Fibroblast of lung (primary cell): ENCODE results near the gene HOXD4. TPM values are rescaled to one million over a fixed set of nuclear protein-coding genes. Genes with fewer than 3 reads are reported as not detected.

Experiments
- DNase-seq, 2 donors: peaks; one replicate each; pipeline versions ENCODE4 v3.0.0 to v3.0.0-alpha.2; 2010; ENCODE audit warnings: low read depth in 2 of 2
- H2AFZ ChIP-seq: 2 replicates; pipeline ENCODE4 v1.5.1; 2012; ENCODE audit warnings: low read length, control low read depth, inconsistent platforms
- H3K27ac ChIP-seq: 2 replicates; pipeline ENCODE4 v1.5.1; 2011; ENCODE audit warnings: low read length, control low read depth; ENCODE audit not compliant: insufficient read depth
- H3K27me3 ChIP-seq: 2 replicates; pipeline ENCODE4 v1.5.1; 2011; ENCODE audit warnings: mild to moderate bottlenecking, low read length; ENCODE audit not compliant: control insufficient read depth, insufficient read depth
- H3K36me3 ChIP-seq: 2 replicates; pipeline ENCODE4 v1.5.1; 2011; ENCODE audit warnings: low read length; ENCODE audit not compliant: control insufficient read depth, insufficient read depth
- H3K4me1 ChIP-seq: 2 replicates; pipeline ENCODE4 v1.5.1; 2011; ENCODE audit warnings: low read length; ENCODE audit not compliant: control insufficient read depth, insufficient read depth; ENCODE audit errors: extremely low read depth
- H3K4me2 ChIP-seq: 2 replicates; pipeline ENCODE4 v1.5.1; 2011; ENCODE audit warnings: low read length, control low read depth; ENCODE audit not compliant: insufficient read depth; ENCODE audit errors: extremely low read depth
- H3K4me3 ChIP-seq, 4 experiments: fragments of 200-600 bp in 1 of 4; sonication (generic) in 1 of 4; replicated peaks in 1 of 4; 2 replicates each; pipeline ENCODE4 v1.5.1; 2011 to 2016; ENCODE audit warnings: low read length in 4 of 4, low read depth in 3 of 4, mild to moderate bottlenecking in 3 of 4, control low read depth in 2 of 4, inconsistent platforms in 1 of 4, mixed read lengths in 1 of 4; ENCODE audit not compliant: insufficient read depth in 1 of 4; ENCODE audit errors: control extremely low read depth in 1 of 4
- H3K79me2 ChIP-seq: 2 replicates; pipeline ENCODE4 v1.5.1; 2012; ENCODE audit warnings: mild to moderate bottlenecking, low read length, inconsistent platforms; ENCODE audit not compliant: control insufficient read depth, insufficient read depth
- H3K9ac ChIP-seq: 2 replicates; pipeline ENCODE4 v1.5.1; 2011; ENCODE audit warnings: mild to moderate bottlenecking, low read length, control low read depth; ENCODE audit not compliant: insufficient read depth
- H3K9me3 ChIP-seq: 2 replicates; pipeline ENCODE4 v1.5.1; 2012; ENCODE audit warnings: low read depth, low read length; ENCODE audit not compliant: control insufficient read depth, insufficient read depth
- H4K20me1 ChIP-seq: 2 replicates; pipeline ENCODE4 v1.5.1; 2011; ENCODE audit warnings: low read length; ENCODE audit not compliant: control insufficient read depth, insufficient read depth; ENCODE audit errors: extremely low read depth
- CTCF ChIP-seq, 2 donors: IDR thresholded peaks in 1 of 2; conservative IDR thresholded peaks in 1 of 2; 1 replicate in 1 of 2; 2 replicates in 1 of 2; pipeline ENCODE4 v1.5.1; 2011 to 2012; ENCODE audit warnings: low read length in 2 of 2, control low read depth in 1 of 2, inconsistent platforms in 1 of 2, low read depth in 1 of 2, mild to moderate bottlenecking in 1 of 2
- EZH2 ChIP-seq: IDR thresholded peaks from 2 replicates; pipeline ENCODE4 v1.5.1; 2012; ENCODE audit warnings: low read length, control low read depth, mild to moderate bottlenecking; ENCODE audit errors: missing control alignments
- polyA plus RNA-seq, 2 donors: library from polyadenylated mRNA; depleted of rRNA in 1 of 2; stranded (reverse) in 1 of 2; unstranded in 1 of 2; fragments of >200 nt; gene quantifications; 2 replicates each; pipeline ENCODE4 v1.2.1, GENCODE V29; 2011 to 2012; ENCODE audit warnings: missing spikeins in 1 of 2
- total RNA-seq: library from RNA; depleted of rRNA; stranded (reverse); fragments of >200 nt; gene quantifications from 2 replicates; pipeline ENCODE4 v1.2.1, GENCODE V29; 2014

Gene HOXD4
- total and polyA plus RNA-seq, 2 donors (not counting 1 experiment from before 2014, with no cell fraction given), result not detected

DNA sequence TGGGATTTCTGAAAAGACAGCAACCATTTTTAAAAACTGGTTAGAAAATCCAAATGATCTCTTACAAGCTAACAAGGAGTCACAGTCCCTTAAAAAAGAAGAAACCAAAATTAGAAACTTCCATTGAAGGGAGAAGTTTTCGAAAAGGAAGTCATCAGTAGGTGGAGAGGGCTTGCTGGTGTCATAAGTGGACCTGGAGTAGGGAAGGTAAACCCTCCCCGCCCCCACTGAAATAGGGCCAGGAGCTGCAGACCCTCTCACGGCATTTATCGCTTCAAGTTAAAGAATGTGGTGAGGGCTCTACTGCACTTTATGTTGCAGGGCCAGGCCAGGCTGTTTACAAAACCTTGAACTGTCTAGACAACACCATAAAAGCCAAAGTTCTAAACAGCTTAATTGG lies 41.4 kb upstream of the HOXD4 start:
- Histone ChIP-seq H3K4me1 (no peaks in the 10 kb centered on the region), H3K9ac (no peak overlapping the region), H3K9me3 (no peaks in the 10 kb centered on the region), H3K4me2 (no peak overlapping the region), H3K79me2 (no peaks in the 10 kb centered on the region), H3K36me3 (no peaks in the 10 kb centered on the region), H3K4me3 (no peak overlapping the region), H4K20me1 (no peaks in the 10 kb centered on the region), H3K27me3 (peaks cover 75% of the 10 kb centered on the region), H3K27ac (no peak overlapping the region), H2AFZ (no peak overlapping the region)
- DNase-seq, result no peak
- TF ChIP-seq EZH2 (no peak), CTCF (conservative IDR thresholded peaks at IDR 0.05 in 1 of 2, IDR thresholded peaks at IDR 0.05 in 1 of 2; ENCODE audit: low read depth in 1 of 2, low read length in 2 of 2) (no peak)

DNA sequence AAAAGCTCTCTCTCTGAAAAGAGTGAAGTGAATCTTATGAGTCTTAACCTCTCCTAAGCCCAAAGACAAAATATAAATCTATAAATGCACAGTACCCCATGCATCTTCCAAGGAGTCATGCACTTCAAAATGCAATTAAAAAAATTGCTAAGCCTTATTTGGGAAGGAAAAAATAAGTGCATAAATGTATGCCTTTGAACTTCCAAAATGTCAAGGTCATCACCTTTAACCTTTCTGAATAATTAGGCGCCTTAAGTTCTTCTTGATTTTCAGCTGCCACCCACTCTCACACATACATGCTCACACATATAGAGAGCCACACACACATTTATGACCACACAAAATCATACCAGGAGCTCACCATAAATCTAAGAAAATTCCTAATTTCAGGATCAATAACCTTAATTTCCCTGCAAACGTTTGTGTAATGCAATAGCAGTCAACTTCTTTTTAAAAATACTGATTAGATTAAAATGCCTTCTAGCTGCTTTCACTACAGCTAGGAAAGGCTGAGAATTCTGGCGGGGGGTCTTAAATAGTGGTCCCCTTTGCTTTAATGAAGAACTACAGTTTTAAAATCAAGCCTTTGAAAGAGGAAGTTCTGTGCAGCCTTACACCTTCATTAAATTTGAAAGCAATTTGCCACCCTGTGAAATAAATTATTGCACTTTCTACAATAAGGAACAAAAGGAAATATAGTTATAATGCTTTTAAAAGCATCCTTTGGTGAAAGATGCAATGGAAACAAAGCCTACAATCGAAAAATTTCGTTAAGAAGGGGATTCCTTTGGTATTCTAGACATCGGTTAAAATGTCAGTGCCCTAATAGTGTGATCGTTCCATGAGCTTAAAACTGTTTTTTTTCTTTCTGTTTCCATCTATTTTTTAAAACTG lies 40.7 kb upstream of the HOXD4 start:
- no peak overlapping the region for H3K4me2 ChIP-seq
- H3K36me3 ChIP-seq, result no peaks in the 10 kb centered on the region
- no peak overlapping the region for H3K27ac ChIP-seq
- no peaks in the 10 kb centered on the region for H3K9me3 ChIP-seq
- no peaks in the 10 kb centered on the region for H3K4me1 ChIP-seq
- H3K9ac ChIP-seq, result no peak overlapping the region
- H2AFZ ChIP-seq, result no peak overlapping the region
- no peaks in the 10 kb centered on the region for H4K20me1 ChIP-seq
- no peaks in the 10 kb centered on the region for H3K79me2 ChIP-seq
- H3K27me3 ChIP-seq, result peaks cover 74% of the 10 kb centered on the region
- no peak for TF ChIP-seq CTCF (conservative IDR thresholded peaks at IDR 0.05 in 1 of 2, IDR thresholded peaks at IDR 0.05 in 1 of 2; ENCODE audit: low read depth in 1 of 2, low read length in 2 of 2)
- TF ChIP-seq EZH2, result peak; percentile 35
- H3K4me3 ChIP-seq, result no peak overlapping the region
- no peak for DNase-seq

DNA sequence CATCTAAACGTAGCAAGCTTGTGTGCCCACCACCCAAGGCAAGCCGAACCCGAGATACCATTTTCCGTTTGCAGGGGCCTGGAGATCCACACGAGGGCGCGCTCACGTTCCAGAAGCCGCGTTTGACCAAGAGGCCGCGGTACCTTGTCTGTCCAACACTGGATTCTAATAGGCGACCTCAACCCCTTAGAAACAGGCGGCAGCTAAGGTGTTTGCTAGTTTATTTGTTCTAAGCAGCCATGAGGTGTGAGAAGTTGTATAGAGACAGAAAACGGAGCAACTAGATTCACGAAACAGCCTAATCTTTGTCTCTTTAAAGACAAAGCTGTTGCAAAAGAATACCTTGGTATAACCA lies 40.1 kb upstream of the HOXD4 start:
- Histone ChIP-seq H3K36me3 (no peaks in the 10 kb centered on the region), H3K4me2 (no peak overlapping the region), H3K9ac (no peak overlapping the region), H3K9me3 (no peaks in the 10 kb centered on the region), H3K27ac (no peak overlapping the region), H4K20me1 (no peaks in the 10 kb centered on the region), H3K79me2 (no peaks in the 10 kb centered on the region), H3K27me3 (peaks cover 74% of the 10 kb centered on the region), H3K4me1 (no peaks in the 10 kb centered on the region), H3K4me3 (no peak overlapping the region), H2AFZ (no peak overlapping the region)
- TF ChIP-seq CTCF (conservative IDR thresholded peaks at IDR 0.05 in 1 of 2, IDR thresholded peaks at IDR 0.05 in 1 of 2; ENCODE audit: low read depth in 1 of 2, low read length in 2 of 2) (peak; percentile 49 to 62), EZH2 (no peak)
- peak; percentile 38 to 39 for DNase-seq
